Peyer's patch (tissue), 4 donors: ENCODE data around the gene NEDD4L.

ENCODE experiments used
- CTCF ChIP-seq, 6 experiments: fragments of 450-650 bp in 4 of 6; fragments of 200-600 bp in 2 of 6; sonication (generic) in 1 of 6; IDR thresholded peaks; one replicate each; pipeline ENCODE4 v1.5.1; 2017 to 2019; ENCODE audit warnings: antibody characterized with exemption in 6 of 6, mild to moderate bottlenecking in 3 of 6, moderate library complexity in 1 of 6
- POLR2A ChIP-seq, 2 donors: fragments of 450-650 bp; IDR thresholded peaks; one replicate each; pipeline ENCODE4 v1.5.1; 2017; ENCODE audit warnings: antibody characterized with exemption in 2 of 2, mild to moderate bottlenecking in 2 of 2, moderate library complexity in 2 of 2

- no peak for TF ChIP-seq CTCF (IDR thresholded peaks at IDR 0.05)
- no peak for TF ChIP-seq POLR2A (IDR thresholded peaks at IDR 0.05)
Measured at GRCh38 chr18:58266291-58266690, 222.3 kb downstream of the NEDD4L start.
